Hepatocyte (in vitro differentiated cells): ENCODE data around the gene MKRN3. TPM values are rescaled to one million over a fixed set of nuclear protein-coding genes. Genes with fewer than 3 reads are reported as not detected.

Experiments used
- DNase-seq: peaks from one replicate; pipeline ENCODE4 v3.0.0-alpha.2; 2016; ENCODE audit warnings: low spot score
- H2AFZ ChIP-seq: fragments of 200-600 bp; sonication (generic); 2 replicates; pipeline ENCODE4 v1.6.0; 2016; ENCODE audit warnings: antibody characterized with exemption, mild to moderate bottlenecking
- H3K27ac ChIP-seq: fragments of 200-600 bp; sonication (generic); 2 replicates; pipeline ENCODE4 v1.5.1; 2016; ENCODE audit warnings: mild to moderate bottlenecking
- H3K27me3 ChIP-seq: fragments of 200-600 bp; sonication (generic); 2 replicates; pipeline ENCODE4 v1.6.1; 2016
- H3K36me3 ChIP-seq: fragments of 200-600 bp; sonication (generic); replicated peaks from 2 replicates; pipeline ENCODE4 v1.5.1; 2016; ENCODE audit warnings: low read depth; ENCODE audit not compliant: insufficient read depth
- H3K4me1 ChIP-seq: fragments of 200-600 bp; sonication (generic); 2 replicates; pipeline ENCODE4 v1.5.1; 2016; ENCODE audit warnings: mild to moderate bottlenecking, moderate library complexity; ENCODE audit not compliant: insufficient read depth
- H3K4me2 ChIP-seq: fragments of 200-600 bp; sonication (generic); 2 replicates; pipeline ENCODE4 v1.6.0; 2016
- H3K4me3 ChIP-seq: fragments of 200-600 bp; sonication (generic); 2 replicates; pipeline ENCODE4 v1.5.1; 2016; ENCODE audit warnings: mild to moderate bottlenecking
- H3K79me2 ChIP-seq: fragments of 200-600 bp; sonication (generic); 2 replicates; pipeline ENCODE4 v1.6.0; 2017; ENCODE audit warnings: mild to moderate bottlenecking
- H3K9me2 ChIP-seq: fragments of 200-600 bp; sonication (generic); replicated peaks from 2 replicates; pipeline ENCODE4 v1.6.0; 2017; ENCODE audit warnings: mild to moderate bottlenecking; ENCODE audit not compliant: insufficient read depth
- H3K9me3 ChIP-seq: fragments of 200-600 bp; sonication (generic); 2 replicates; pipeline ENCODE4 v1.5.1; 2016; ENCODE audit warnings: low read depth, mild to moderate bottlenecking
- H4K20me1 ChIP-seq: fragments of 200-600 bp; sonication (generic); 2 replicates; pipeline ENCODE4 v1.6.0; 2016; ENCODE audit warnings: mild to moderate bottlenecking; ENCODE audit not compliant: insufficient read depth, poor library complexity, severe bottlenecking
- CTCF ChIP-seq: fragments of 200-600 bp; sonication (generic); IDR thresholded peaks from 2 replicates; pipeline ENCODE4 v1.5.1; 2016; ENCODE audit warnings: antibody characterized with exemption, mild to moderate bottlenecking; ENCODE audit not compliant: poor library complexity
- EZH2 ChIP-seq: fragments of 200-600 bp; sonication (generic); IDR thresholded peaks from 2 replicates; pipeline ENCODE4 v1.6.1; 2016; ENCODE audit warnings: antibody characterized with exemption, mild to moderate bottlenecking, borderline replicate concordance
- EZH2phosphoT487 ChIP-seq: fragments of 200-600 bp; sonication (generic); IDR thresholded peaks from one replicate; pipeline ENCODE4 v1.6.1; 2018; ENCODE audit warnings: antibody characterized with exemption, mild to moderate bottlenecking, low read depth, moderate library complexity; ENCODE audit not compliant: unreplicated experiment, severe bottlenecking
- WGBS: methylation state at CpG from one replicate; pipeline ENCODE4 v1.1.6; 2016; ENCODE audit warnings: low lambda C conversion rate; ENCODE audit errors: missing lambda C conversion rate; 5-methylcytosine and 5-hydroxymethylcytosine counted together
- polyA plus RNA-seq: library from polyadenylated mRNA; unstranded; fragments of >200 nt; fragmentation: Nextera tagmentation; extraction: Ambion mirVana; gene quantifications from 2 replicates; pipeline ENCODE4 v1.2.1, GENCODE V29; 2016
- total RNA-seq: library from RNA; depleted of rRNA; stranded (reverse); fragments of >200 nt; gene quantifications from 2 replicates; pipeline ENCODE4 v1.2.3, GENCODE V29; 2014

MKRN3 gene
- total and polyA plus RNA-seq, 2 experiments from 2014 or later, result 0.57 TPM; not detected in 1

- Histone ChIP-seq H3K36me3 (no peaks in the 10 kb centered on the region), H3K27ac (no peak overlapping the region), H2AFZ (no peak overlapping the region), H3K4me3 (no peak overlapping the region), H3K4me2 (no peak overlapping the region), H3K9me3 (no peaks in the 10 kb centered on the region), H4K20me1 (no peaks in the 10 kb centered on the region), H3K27me3 (no peaks in the 10 kb centered on the region), H3K79me2 (no peaks in the 10 kb centered on the region), H3K9me2 (no peaks in the 10 kb centered on the region), H3K4me1 (no peaks in the 10 kb centered on the region)
- 65% methylated on average over 4 of the region's 4 CpGs for WGBS
- TF ChIP-seq EZH2phosphoT487 (no peak), CTCF (no peak), EZH2 (no peak)
- DNase-seq, result no peak
These were observed 26.8 kb upstream of the MKRN3 start for GRCh38 chr15:23538648-23539047.

GRCh38 chr15:23539892-23540291 is 25.6 kb upstream of the MKRN3 start:
- DNase-seq, result no peak
- no peak for TF ChIP-seq EZH2
- no peak for TF ChIP-seq EZH2phosphoT487
- TF ChIP-seq CTCF, result no peak
- WGBS, result 60% methylated on average over 4 of the region's 4 CpGs
- no peak overlapping the region for H2AFZ ChIP-seq
- no peaks in the 10 kb centered on the region for H3K4me1 ChIP-seq
- no peaks in the 10 kb centered on the region for H3K36me3 ChIP-seq
- H3K9me2 ChIP-seq, result no peaks in the 10 kb centered on the region
- no peak overlapping the region for H3K4me2 ChIP-seq
- H4K20me1 ChIP-seq, result no peaks in the 10 kb centered on the region
- no peak overlapping the region for H3K4me3 ChIP-seq
- no peaks in the 10 kb centered on the region for H3K9me3 ChIP-seq
- no peaks in the 10 kb centered on the region for H3K79me2 ChIP-seq
- H3K27ac ChIP-seq, result no peak overlapping the region
- H3K27me3 ChIP-seq, result no peaks in the 10 kb centered on the region

- H3K4me2 ChIP-seq, result no peak overlapping the region
- H3K27me3 ChIP-seq, result no peaks in the 10 kb centered on the region
- no peaks in the 10 kb centered on the region for H3K36me3 ChIP-seq
- H3K4me1 ChIP-seq, result no peaks in the 10 kb centered on the region
- no peaks in the 10 kb centered on the region for H3K9me3 ChIP-seq
- TF ChIP-seq EZH2phosphoT487, result no peak
- TF ChIP-seq CTCF, result no peak
- DNase-seq, result no peak
- H3K9me2 ChIP-seq, result no peaks in the 10 kb centered on the region
- H3K79me2 ChIP-seq, result no peaks in the 10 kb centered on the region
- H4K20me1 ChIP-seq, result no peaks in the 10 kb centered on the region
- no peak overlapping the region for H3K27ac ChIP-seq
- H2AFZ ChIP-seq, result no peak overlapping the region
- H3K4me3 ChIP-seq, result no peak overlapping the region
These were observed 19.3 kb upstream of the MKRN3 start for GRCh38 chr15:23546158-23546557.

- Histone ChIP-seq H3K9me3 (no peaks in the 10 kb centered on the region), H3K79me2 (no peaks in the 10 kb centered on the region), H3K36me3 (no peaks in the 10 kb centered on the region), H2AFZ (no peak overlapping the region), H4K20me1 (no peaks in the 10 kb centered on the region), H3K4me3 (no peak overlapping the region), H3K4me1 (no peaks in the 10 kb centered on the region), H3K27me3 (no peaks in the 10 kb centered on the region), H3K4me2 (no peak overlapping the region), H3K27ac (no peak overlapping the region), H3K9me2 (no peaks in the 10 kb centered on the region)
- no peak for TF ChIP-seq CTCF
- 69% methylated on average over 3 of the region's 3 CpGs for WGBS
- no peak for DNase-seq
These were observed 17.4 kb upstream of the MKRN3 start for GRCh38 chr15:23548071-23548470.
